GM18502 (cell line): Measurements from ENCODE around the gene STK38L.

Experiments used
- ATAC-seq: cut with Tn5 transposase; IDR thresholded peaks from one replicate; pipeline ENCODE4 v1.9.1; 2021; ENCODE audit warnings: mild to moderate bottlenecking; ENCODE audit not compliant: unreplicated experiment, poor library complexity

STK38L gene

GRCh38 chr12:27304856-27305255, 60.8 kb downstream of the STK38L start:
- ATAC-seq, result peak; percentile 50

DNA sequence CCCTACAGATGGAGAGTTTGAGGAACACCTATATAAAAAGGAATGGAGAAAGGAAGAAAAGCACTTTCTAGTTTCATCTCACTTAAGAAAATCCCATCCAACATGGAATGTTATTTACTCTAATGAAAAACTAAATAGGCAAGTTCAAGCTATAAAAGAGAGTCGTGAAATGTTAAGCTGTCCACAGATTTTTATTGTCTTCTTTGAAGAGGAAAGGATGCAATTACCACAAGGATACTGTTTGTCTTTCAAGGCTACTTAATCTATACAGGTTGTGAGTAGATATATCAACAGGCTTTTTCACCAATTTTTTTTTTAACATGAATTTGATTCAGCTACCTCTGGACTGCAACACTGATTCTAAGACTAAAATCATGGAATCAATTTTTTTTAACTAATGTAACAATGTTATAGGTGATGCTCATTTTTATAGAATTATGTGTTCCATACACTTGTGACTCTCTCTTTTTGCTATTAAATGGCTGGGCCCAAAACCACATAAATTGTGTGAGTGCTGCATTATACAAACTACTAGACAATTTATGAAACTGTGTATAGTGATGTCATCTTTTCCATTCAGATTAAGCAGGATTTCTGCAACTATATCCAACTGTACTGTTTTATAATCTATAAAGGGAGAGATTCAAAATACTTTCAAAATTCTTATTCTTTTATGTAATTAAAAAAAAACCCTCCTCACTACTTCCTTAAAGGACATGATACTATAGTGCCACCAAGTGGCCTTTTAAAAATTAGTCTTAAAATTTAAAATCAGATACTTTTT, 61.8 kb downstream of the STK38L start:
- no peak for ATAC-seq

DNA sequence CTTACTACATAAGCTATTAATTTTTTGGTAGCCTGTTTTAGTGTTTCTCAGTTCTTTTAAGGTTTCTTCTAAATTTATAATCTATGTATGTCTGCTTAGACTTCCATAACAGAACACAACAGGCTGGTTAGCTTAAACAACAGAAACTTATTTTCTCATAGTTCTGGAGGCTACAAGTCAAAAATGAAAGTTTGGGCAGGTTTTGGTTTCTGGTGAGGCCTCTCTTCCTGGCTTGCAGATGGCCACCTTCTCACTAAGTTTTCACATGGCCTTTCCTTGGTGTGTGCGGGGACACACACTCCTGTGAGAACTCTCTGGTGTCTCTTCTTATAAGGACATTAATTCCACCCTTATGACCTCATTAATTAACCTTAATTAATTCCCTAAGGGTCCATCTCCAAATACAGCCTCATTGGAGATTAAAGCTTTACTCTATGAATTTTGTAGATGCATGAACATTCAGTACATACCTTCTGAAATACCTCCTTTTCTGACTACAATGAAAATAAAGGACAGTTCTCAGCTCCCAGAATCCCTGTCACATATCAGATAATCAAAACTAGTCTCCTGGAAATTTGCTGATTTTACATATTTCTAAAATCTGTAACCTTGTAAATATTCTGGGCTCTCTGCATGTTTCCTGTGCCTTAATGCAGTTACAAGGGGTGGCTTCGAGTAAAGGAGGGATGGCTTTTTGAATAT, 65.4 kb downstream of the STK38L start:
- peak; percentile 55 for ATAC-seq

- ATAC-seq, result no peak
These were observed 65.9 kb downstream of the STK38L start for GRCh38 chr12:27309995-27310315.

DNA sequence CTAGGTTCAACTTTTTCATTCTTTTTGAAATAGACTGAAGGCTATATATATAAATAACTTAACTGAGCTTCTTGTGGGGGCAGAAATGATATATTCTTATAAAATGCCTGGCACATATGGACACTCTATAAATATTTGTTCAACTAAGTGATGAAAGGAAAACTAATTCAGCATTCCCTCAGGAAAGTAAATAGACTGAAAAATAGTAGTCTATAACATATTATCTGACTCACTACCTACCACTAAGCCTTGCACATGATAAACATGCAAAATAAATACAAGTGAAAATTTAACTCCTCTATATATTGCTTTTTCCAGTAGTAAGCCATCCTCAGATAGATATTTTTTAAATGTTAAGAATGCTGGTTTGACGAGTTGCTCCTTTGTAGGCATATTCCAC, 72.9 kb downstream of the STK38L start:
- ATAC-seq, result no peak

DNA sequence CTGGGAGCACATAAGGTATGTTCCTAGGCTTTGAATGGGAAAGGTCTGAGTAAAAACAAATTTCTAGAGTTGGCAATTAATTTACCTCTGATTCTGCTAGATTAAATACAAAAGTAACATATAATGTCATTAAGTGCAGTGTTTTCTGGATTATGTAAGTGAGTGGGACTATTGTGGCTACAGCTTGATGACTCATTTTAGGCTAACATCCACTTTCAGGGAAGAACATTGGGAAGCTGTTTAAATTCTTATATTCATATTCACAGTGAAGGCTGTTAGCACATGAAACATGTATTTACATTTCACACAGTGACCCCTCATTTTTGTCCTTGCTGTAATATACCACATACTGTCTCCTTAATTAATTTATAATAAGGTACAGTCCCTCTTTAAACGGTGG, 75.3 kb downstream of the STK38L start:
- ATAC-seq, result no peak

- no peak for ATAC-seq
These were observed 75.8 kb downstream of the STK38L start for GRCh38 chr12:27319848-27320247.

GRCh38 chr12:27324530-27324929, 80.4 kb downstream of the STK38L start:
- ATAC-seq, result no peak

DNA sequence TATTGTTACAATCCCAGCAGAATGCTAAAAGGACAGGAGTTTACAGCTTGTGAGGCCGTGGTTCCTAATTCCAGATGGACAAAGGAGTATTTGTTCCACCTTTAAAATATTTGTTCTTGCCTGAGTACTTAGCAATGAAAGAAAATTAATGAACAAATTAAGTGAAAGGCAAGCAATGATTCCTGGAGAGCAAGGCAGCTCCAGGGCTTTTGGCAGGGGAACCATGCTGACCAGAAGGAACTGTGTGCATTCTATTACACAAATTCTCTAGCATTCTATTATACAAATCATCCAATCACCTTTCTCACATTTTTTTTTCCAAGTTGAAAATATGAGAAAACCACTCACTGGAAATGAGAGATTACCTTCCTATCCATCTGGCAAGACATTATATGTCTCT, 86.8 kb downstream of the STK38L start:
- ATAC-seq, result no peak

DNA sequence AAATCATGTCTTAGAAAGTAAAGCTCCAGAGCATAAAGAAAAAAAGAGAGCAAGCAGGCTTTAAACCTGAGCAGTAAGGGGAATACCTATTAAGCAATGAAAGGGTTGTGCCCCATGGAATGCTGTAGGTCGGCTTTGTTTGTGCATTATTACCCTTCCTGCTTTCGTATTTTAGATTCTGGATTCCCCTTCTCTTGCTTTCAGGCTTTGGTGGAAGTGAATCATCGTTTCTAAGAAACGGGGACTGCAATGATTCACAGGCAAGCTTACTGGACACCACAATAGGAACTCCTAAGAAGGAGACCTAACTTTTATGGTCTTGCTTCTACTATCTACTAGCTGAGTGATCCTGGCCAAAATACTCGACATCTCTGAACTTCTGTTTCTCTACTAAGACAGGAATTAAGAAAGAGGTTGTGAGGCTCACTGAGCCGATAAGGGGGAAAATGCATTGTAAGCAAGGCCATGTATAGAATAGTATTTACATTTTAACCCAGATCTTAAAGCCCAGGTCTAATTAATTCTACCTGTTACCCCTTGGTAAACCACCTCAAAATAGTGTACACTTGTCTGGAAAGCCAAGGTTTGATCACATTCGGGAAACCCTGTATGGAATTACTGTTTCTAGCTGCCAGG, 87.3 kb downstream of the STK38L start:
- ATAC-seq, result peak; percentile 48

GRCh38 chr12:27331927-27332324, 87.8 kb downstream of the STK38L start:
- ATAC-seq, result no peak

DNA sequence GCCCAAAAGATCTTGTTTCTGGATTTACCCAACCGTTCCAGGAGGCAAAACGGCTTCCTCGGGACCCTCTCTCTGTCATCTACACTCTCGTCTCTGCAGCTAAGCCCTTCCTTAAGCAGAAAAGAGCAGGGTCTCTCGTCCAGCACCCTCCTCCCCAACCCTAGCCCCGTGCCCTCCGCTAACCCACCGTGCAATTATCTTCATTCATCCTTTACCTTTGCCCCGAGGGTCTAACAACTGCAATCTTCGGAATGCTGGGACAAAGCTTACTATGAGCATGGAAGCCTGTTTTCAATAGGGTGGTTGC, 88.3 kb downstream of the STK38L start:
- peak; percentile 1 for ATAC-seq

DNA sequence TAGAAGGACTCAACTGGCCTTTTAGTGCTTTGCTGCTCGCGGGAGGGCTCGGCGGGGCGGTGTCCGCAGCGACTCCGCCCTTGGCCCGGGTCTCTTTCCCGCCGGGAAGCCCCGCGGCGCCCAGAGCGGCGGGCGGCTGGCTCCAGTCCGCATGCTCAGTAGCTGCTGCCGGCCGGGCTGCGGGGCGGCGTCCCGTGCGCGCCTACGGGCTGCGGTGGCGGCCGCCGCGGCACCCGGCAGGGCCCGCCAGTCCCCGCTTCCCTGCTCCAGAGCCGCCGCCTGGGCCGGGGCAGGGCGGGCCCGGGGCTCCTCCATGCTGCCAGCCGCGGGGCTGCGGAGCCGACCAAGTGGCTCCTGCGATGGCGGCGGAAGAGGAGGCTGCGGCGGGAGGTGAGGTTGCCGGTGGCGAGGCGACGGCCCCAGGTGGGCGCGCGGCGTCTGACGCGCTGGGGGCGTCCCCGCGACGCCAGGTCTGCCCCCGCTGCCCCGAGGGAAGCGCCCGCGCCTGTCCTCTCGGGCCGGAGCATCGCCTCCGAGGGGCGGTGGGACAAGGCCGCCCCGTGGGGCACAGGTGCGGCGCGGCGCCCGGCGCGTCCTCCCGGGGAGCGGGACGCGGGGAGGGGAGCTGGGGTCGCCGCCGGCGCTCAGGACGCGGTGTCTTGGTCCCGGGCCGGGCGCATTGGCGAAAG, 88.8 kb downstream of the STK38L start, which contains the start of gene BMAL2:
TSS of gene BMAL2 (plus strand) at position 123 of the 689 bp plus-strand sequence. CDS start at position 360, 237 bp downstream.
- ATAC-seq, result peak; percentile 48

DNA sequence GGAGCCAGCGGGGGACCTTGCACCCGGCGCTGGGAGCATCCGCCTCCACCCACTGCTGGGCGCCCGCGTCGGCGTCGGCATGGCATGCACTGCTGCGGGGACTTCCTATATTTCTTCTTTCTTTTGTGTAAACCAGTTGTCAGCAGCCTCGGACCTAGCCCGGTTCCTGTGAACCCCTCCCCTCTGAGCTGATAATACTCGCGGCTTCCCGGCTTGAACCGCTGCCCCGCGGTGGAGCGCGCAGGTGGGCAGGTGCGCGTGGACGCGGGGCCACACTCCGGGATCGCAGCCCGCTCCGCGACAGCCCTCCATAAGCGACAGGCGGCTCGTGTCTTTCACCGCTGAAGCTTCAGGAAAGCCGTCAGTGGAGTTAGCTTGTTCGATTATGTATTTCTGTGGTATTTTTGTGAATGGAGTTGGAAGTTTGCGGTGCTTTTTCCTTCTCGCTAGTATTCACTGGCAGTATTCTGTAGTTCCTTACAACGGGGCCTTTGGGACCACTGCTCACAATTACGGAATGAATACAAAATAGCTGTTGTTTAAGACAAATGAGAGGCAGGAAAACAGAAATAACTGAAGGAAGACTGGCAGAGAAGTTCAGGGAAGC, 89.4 kb downstream of the STK38L start:
- ATAC-seq, result peak; percentile 23

- no peak for ATAC-seq
These were observed 90.1 kb downstream of the STK38L start for GRCh38 chr12:27334042-27334720.

GRCh38 chr12:27334721-27335082, 90.6 kb downstream of the STK38L start:
- no peak for ATAC-seq

DNA sequence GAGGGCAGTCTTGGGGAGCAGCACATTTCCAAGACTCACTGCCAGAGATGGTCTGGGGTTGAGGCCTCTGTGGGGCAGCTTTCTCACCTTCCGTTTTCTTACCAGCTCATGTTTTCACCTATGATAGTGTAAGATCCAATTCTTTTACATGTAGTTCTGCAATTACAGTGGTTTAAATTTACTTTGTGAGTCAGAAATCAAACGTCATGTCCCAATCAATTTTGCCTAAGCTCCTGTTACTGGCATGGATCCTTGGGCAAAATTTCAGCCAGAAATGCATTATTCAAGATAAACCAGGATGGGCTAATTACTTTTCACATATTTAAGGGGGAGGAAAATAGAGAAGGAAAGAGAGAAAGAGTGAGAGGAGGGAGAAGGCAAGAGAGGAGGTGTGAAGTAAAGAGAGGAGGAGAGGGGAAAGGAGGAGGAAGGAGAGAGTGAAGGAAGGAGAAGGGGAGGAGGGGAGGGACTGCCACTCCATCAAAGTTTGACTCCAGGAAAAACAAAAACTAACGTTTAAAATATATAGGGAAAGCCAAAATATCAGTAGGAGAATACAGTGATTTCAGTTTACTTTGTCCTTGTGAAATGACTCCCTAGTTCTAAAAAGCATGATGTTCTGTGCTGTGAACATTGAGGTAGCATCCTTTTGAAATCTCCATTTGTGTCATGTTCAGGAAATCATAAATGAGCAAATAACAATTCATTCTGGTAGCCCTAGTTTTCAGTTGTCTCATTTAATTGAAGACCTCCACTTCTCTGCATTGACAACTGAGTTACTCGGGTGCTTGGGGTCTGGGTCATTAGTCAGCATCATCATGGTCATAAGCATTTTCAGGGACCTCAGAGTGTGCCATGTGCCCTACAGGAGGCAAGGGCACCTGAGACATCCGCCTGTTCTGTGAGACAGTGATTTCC, 91.5 kb downstream of the STK38L start:
- ATAC-seq, result no peak

- ATAC-seq, result no peak
These were observed 92.2 kb downstream of the STK38L start for GRCh38 chr12:27336282-27336653.

GRCh38 chr12:27337376-27337775, 93.3 kb downstream of the STK38L start:
- no peak for ATAC-seq
